H9 (cell line): ENCODE measurements around the gene MS4A14. TPM values are rescaled to one million over a fixed set of nuclear protein-coding genes. Genes with fewer than 3 reads are reported as not detected.

Source experiments
- DNase-seq: peaks from one replicate; pipeline ENCODE4 v3.0.0-alpha.2; 2017
- H2AFZ ChIP-seq: one replicate; pipeline ENCODE4 v1.6.1; 2013; ENCODE audit warnings: mild to moderate bottlenecking, low read length, control low read depth, moderate library complexity
- H2AK5ac ChIP-seq: 2 replicates; pipeline ENCODE4 v1.6.1; 2013; ENCODE audit warnings: low read length, control low read depth, mixed read lengths; ENCODE audit not compliant: insufficient read length
- H2BK120ac ChIP-seq: one replicate; pipeline ENCODE4 v1.6.1; 2013; ENCODE audit warnings: low read depth, mild to moderate bottlenecking, low read length, control low read depth, inconsistent platforms; ENCODE audit not compliant: poor library complexity, severe bottlenecking
- H2BK12ac ChIP-seq: 2 replicates; pipeline ENCODE4 v1.6.1; 2013; ENCODE audit warnings: low read length, control low read depth, mixed read lengths, low read depth; ENCODE audit not compliant: insufficient read length
- H2BK15ac ChIP-seq: 2 replicates; pipeline ENCODE4 v1.6.1; 2013; ENCODE audit warnings: low read depth, low read length, control low read depth
- H2BK20ac ChIP-seq: one replicate; pipeline ENCODE4 v1.6.1; 2013; ENCODE audit warnings: low read depth, mild to moderate bottlenecking, low read length, control low read depth, inconsistent platforms; ENCODE audit not compliant: poor library complexity, severe bottlenecking
- H2BK5ac ChIP-seq: 2 replicates; pipeline ENCODE4 v1.6.1; 2013; ENCODE audit warnings: low read length, control low read depth, mixed read lengths; ENCODE audit not compliant: insufficient read length
- H3K14ac ChIP-seq: 2 replicates; pipeline ENCODE4 v1.6.1; 2013; ENCODE audit warnings: low read length, control low read depth; ENCODE audit not compliant: insufficient read depth
- H3K18ac ChIP-seq: 2 replicates; pipeline ENCODE4 v1.6.1; 2013; ENCODE audit warnings: low read depth, mild to moderate bottlenecking, mixed read lengths, low read length, control low read depth; ENCODE audit not compliant: insufficient read length
- H3K23ac ChIP-seq: 2 replicates; pipeline ENCODE4 v1.6.1; 2013; ENCODE audit warnings: low read length, control low read depth, mixed read lengths, low read depth; ENCODE audit not compliant: insufficient read length
- H3K23me2 ChIP-seq: 2 replicates; pipeline ENCODE4 v1.6.1; 2013; ENCODE audit warnings: low read depth, mild to moderate bottlenecking, mixed read lengths, low read length, control low read depth; ENCODE audit not compliant: insufficient read length, poor library complexity, severe bottlenecking
- H3K27ac ChIP-seq: 2 replicates; pipeline ENCODE4 v1.5.1; 2013; ENCODE audit warnings: low read length, control low read depth, mixed read lengths, low read depth; ENCODE audit not compliant: insufficient read length
- H3K27me3 ChIP-seq: 2 replicates; pipeline ENCODE4 v1.6.1; 2013; ENCODE audit warnings: low read length, control low read depth, inconsistent platforms; ENCODE audit not compliant: insufficient read depth
- H3K4ac ChIP-seq: 2 replicates; pipeline ENCODE4 v1.6.1; 2013; ENCODE audit warnings: low read depth, mild to moderate bottlenecking, control low read depth, inconsistent platforms, low read length, moderate library complexity
- H3K4me1 ChIP-seq: 2 replicates; pipeline ENCODE4 v1.6.1; 2013; ENCODE audit warnings: low read length, control low read depth, inconsistent platforms; ENCODE audit not compliant: insufficient read depth
- H3K4me2 ChIP-seq: 2 replicates; pipeline ENCODE4 v1.6.1; 2013; ENCODE audit warnings: low read length, control low read depth, mixed read lengths; ENCODE audit not compliant: insufficient read length, insufficient read depth
- H3K56ac ChIP-seq: 2 replicates; pipeline ENCODE4 v1.6.1; 2013; ENCODE audit warnings: low read depth, mild to moderate bottlenecking, mixed read lengths, low read length, control low read depth; ENCODE audit not compliant: insufficient read length
- H3K79me1 ChIP-seq: 2 replicates; pipeline ENCODE4 v1.6.1; 2013; ENCODE audit warnings: low read depth, mild to moderate bottlenecking, moderate library complexity, low read length, control low read depth, inconsistent platforms; ENCODE audit not compliant: insufficient read depth, poor library complexity, severe bottlenecking
- H3K79me2 ChIP-seq: 2 replicates; pipeline ENCODE4 v1.6.1; 2013; ENCODE audit warnings: low read length, control low read depth, inconsistent platforms; ENCODE audit not compliant: insufficient read depth
- H3K9ac ChIP-seq: 2 replicates; pipeline ENCODE4 v1.6.1; 2013; ENCODE audit warnings: low read length, control low read depth, mixed read lengths; ENCODE audit not compliant: insufficient read length; ENCODE audit errors: extremely low read depth
- H3K9me3 ChIP-seq: one replicate; pipeline ENCODE4 v1.6.1; 2013; ENCODE audit warnings: low read depth, low read length, inconsistent platforms; ENCODE audit not compliant: control insufficient read depth
- H3T11ph ChIP-seq: one replicate; pipeline ENCODE4 v1.6.1; 2013; ENCODE audit warnings: mild to moderate bottlenecking, low read length, control low read depth, inconsistent platforms
- H4K20me1 ChIP-seq: one replicate; pipeline ENCODE4 v1.6.1; 2013; ENCODE audit not compliant: control insufficient read depth, insufficient read length, insufficient read depth
- H4K5ac ChIP-seq: 2 replicates; pipeline ENCODE4 v1.6.1; 2013; ENCODE audit warnings: low read depth, mild to moderate bottlenecking, mixed read lengths, low read length, control low read depth; ENCODE audit not compliant: insufficient read length
- H4K8ac ChIP-seq: replicated peaks from 2 replicates; pipeline ENCODE4 v1.6.1; 2013; ENCODE audit warnings: low read length, control low read depth, mixed read lengths, low read depth; ENCODE audit not compliant: insufficient read length
- H4K91ac ChIP-seq: 2 replicates; pipeline ENCODE4 v1.6.1; 2013; ENCODE audit warnings: low read depth, mild to moderate bottlenecking, moderate library complexity, mixed read lengths, low read length, control low read depth; ENCODE audit not compliant: insufficient read length
- H3K27ac Mint-ChIP-seq, 3 experiments: 2 replicates in 2 of 3; 3 replicates in 1 of 3; pipeline ENCODE4 v1.8.0; 2020 to 2021; ENCODE audit warnings: mixed read lengths in 3 of 3, mild to moderate bottlenecking in 1 of 3, moderate library complexity in 1 of 3
- H3K27me3 Mint-ChIP-seq: 2 replicates; pipeline ENCODE4 v1.8.0; 2021; ENCODE audit warnings: low read depth, mild to moderate bottlenecking, moderate library complexity, mixed read lengths
- H3K36me3 Mint-ChIP-seq, 3 experiments: 2 replicates in 2 of 3; 3 replicates in 1 of 3; pipeline ENCODE4 v1.8.0; 2020 to 2021; ENCODE audit warnings: low read depth in 3 of 3, mixed read lengths in 3 of 3; ENCODE audit not compliant: insufficient read depth in 1 of 3
- H3K4me1 Mint-ChIP-seq, 2 experiments: 2 replicates each; pipeline ENCODE4 v1.8.0; 2020; ENCODE audit warnings: mixed read lengths in 2 of 2
- H3K4me3 Mint-ChIP-seq, 2 experiments: 2 replicates in 1 of 2; 3 replicates in 1 of 2; pipeline ENCODE4 v1.8.0; 2020 to 2021; ENCODE audit warnings: mild to moderate bottlenecking in 2 of 2, mixed read lengths in 2 of 2, moderate library complexity in 1 of 2
- H3K9me3 Mint-ChIP-seq, 2 experiments: 2 replicates in 1 of 2; 3 replicates in 1 of 2; pipeline ENCODE4 v1.8.0; 2020; ENCODE audit warnings: mild to moderate bottlenecking in 2 of 2, mixed read lengths in 2 of 2, moderate library complexity in 1 of 2
- CTCF ChIP-seq: fragments of 200-600 bp; sonication (generic); conservative IDR thresholded peaks from 3 replicates; pipeline ENCODE4 v1.8.0; 2021; ENCODE audit warnings: antibody characterized with exemption, mild to moderate bottlenecking
- WGBS: extraction: QIAGEN DNeasy Blood & Tissue Kit; methylation state at CpG from one replicate; pipeline ENCODE4 v1.1.7; 2013; ENCODE audit warnings: missing lambda C conversion rate, low lambda C conversion rate, mixed read lengths; ENCODE audit not compliant: insufficient read length; ENCODE audit errors: extremely low coverage; 5-methylcytosine and 5-hydroxymethylcytosine counted together
- total RNA-seq: library from RNA; stranded (reverse); gene quantifications from 2 replicates; pipeline ENCODE4 v1.2.1, GENCODE V29; 2021

Gene MS4A14
- total RNA-seq, 1 experiment from 2014 or later = not detected

- no peaks in the 10 kb centered on the region for H3K27me3 ChIP-seq
- H4K5ac ChIP-seq = no peak overlapping the region
- H2AFZ ChIP-seq = no peak overlapping the region
- H3K27ac ChIP-seq = no peak overlapping the region
- peaks cover 10 to 38% (median 25%) of the 10 kb centered on the region in 3 experiments for H3K36me3 Mint-ChIP-seq
- no peak overlapping the region for H3K18ac ChIP-seq
- H2BK20ac ChIP-seq = no peak overlapping the region
- no peak overlapping the region for H3K4ac ChIP-seq
- no peaks in the 10 kb centered on the region for H3K27me3 Mint-ChIP-seq
- H2AK5ac ChIP-seq = no peak overlapping the region
- H4K8ac ChIP-seq = no peak overlapping the region
- H3K4me3 Mint-ChIP-seq = no peak overlapping the region
- no peak overlapping the region for H3K56ac ChIP-seq
- no peaks in the 10 kb centered on the region for H3K23me2 ChIP-seq
- no peak for TF ChIP-seq CTCF
- H3K79me1 ChIP-seq = no peaks in the 10 kb centered on the region
- no peak overlapping the region for H3T11ph ChIP-seq
- H4K20me1 ChIP-seq = no peaks in the 10 kb centered on the region
- no peak overlapping the region for H3K27ac Mint-ChIP-seq
- H3K79me2 ChIP-seq = no peaks in the 10 kb centered on the region
- no peak overlapping the region for H2BK12ac ChIP-seq
- H3K9me3 Mint-ChIP-seq = peaks cover 22 to 32% of the 10 kb centered on the region in 2 experiments
- H3K9ac ChIP-seq = no peak overlapping the region
- no peak overlapping the region for H3K23ac ChIP-seq
- H2BK15ac ChIP-seq = no peak overlapping the region
- no peak overlapping the region for H2BK120ac ChIP-seq
- no peak overlapping the region for H3K14ac ChIP-seq
- peaks cover 22 to 28% of the 10 kb centered on the region in 2 experiments for H3K4me1 Mint-ChIP-seq
- H2BK5ac ChIP-seq = no peak overlapping the region
- H3K9me3 ChIP-seq = peaks cover 27% of the 10 kb centered on the region
- WGBS = no CpG with 5 or more reads among the region's 4 CpGs
- peaks cover 6% of the 10 kb centered on the region; the same call in 1 of the 2 replicates for H3K4me1 ChIP-seq
- H4K91ac ChIP-seq = no peak overlapping the region
- no peak for DNase-seq
- no peak overlapping the region for H3K4me2 ChIP-seq
Measured at GRCh38 chr11:60360621-60361020, 35.6 kb upstream of the MS4A14 start.
